ENCODE data around the gene SLC9A3. TPM values are rescaled to one million over a fixed set of nuclear protein-coding genes. Genes with fewer than 3 reads are reported as not detected.

The SLC9A3 gene
- total RNA-seq, 1 donor from 2014 or later = 6.4 TPM

GRCh38 chr5:434443-435146 lies 89.7 kb downstream of the SLC9A3 start:
- H3K4me1 Mint-ChIP-seq (ENCODE audit: unreplicated experiment) = peaks cover 14% of the 10 kb centered on the region
- DNase-seq (ENCODE audit: extremely low spot score, unreplicated experiment) = peak; percentile 63
- H3K27ac Mint-ChIP-seq = no peak overlapping the region
- no peaks in the 10 kb centered on the region for H3K27me3 Mint-ChIP-seq
- H3K36me3 Mint-ChIP-seq = peaks cover 4% of the 10 kb centered on the region
- TF ChIP-seq, protein P1, sequence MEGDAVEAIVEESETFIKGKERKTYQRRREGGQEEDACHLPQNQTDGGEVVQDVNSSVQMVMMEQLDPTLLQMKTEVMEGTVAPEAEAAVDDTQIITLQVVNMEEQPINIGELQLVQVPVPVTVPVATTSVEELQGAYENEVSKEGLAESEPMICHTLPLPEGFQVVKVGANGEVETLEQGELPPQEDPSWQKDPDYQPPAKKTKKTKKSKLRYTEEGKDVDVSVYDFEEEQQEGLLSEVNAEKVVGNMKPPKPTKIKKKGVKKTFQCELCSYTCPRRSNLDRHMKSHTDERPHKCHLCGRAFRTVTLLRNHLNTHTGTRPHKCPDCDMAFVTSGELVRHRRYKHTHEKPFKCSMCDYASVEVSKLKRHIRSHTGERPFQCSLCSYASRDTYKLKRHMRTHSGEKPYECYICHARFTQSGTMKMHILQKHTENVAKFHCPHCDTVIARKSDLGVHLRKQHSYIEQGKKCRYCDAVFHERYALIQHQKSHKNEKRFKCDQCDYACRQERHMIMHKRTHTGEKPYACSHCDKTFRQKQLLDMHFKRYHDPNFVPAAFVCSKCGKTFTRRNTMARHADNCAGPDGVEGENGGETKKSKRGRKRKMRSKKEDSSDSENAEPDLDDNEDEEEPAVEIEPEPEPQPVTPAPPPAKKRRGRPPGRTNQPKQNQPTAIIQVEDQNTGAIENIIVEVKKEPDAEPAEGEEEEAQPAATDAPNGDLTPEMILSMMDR (conservative IDR thresholded peaks at IDR 0.05) = no peak
- H3K4me3 Mint-ChIP-seq = no peak overlapping the region
- H3K9me3 Mint-ChIP-seq = no peaks in the 10 kb centered on the region

- TF ChIP-seq, protein P1 (conservative IDR thresholded peaks at IDR 0.05) = no peak
- H3K9me3 Mint-ChIP-seq = no peaks in the 10 kb centered on the region
- peak; percentile 64 for DNase-seq (ENCODE audit: extremely low spot score, unreplicated experiment)
- H3K27ac Mint-ChIP-seq = no peak overlapping the region
- H3K4me1 Mint-ChIP-seq (ENCODE audit: unreplicated experiment) = peaks cover 17% of the 10 kb centered on the region
- H3K4me3 Mint-ChIP-seq = no peak overlapping the region
- peaks cover 4% of the 10 kb centered on the region for H3K36me3 Mint-ChIP-seq
- no peaks in the 10 kb centered on the region for H3K27me3 Mint-ChIP-seq
Observed at GRCh38 chr5:433836-434235, 90.4 kb downstream of the SLC9A3 start.

DNA sequence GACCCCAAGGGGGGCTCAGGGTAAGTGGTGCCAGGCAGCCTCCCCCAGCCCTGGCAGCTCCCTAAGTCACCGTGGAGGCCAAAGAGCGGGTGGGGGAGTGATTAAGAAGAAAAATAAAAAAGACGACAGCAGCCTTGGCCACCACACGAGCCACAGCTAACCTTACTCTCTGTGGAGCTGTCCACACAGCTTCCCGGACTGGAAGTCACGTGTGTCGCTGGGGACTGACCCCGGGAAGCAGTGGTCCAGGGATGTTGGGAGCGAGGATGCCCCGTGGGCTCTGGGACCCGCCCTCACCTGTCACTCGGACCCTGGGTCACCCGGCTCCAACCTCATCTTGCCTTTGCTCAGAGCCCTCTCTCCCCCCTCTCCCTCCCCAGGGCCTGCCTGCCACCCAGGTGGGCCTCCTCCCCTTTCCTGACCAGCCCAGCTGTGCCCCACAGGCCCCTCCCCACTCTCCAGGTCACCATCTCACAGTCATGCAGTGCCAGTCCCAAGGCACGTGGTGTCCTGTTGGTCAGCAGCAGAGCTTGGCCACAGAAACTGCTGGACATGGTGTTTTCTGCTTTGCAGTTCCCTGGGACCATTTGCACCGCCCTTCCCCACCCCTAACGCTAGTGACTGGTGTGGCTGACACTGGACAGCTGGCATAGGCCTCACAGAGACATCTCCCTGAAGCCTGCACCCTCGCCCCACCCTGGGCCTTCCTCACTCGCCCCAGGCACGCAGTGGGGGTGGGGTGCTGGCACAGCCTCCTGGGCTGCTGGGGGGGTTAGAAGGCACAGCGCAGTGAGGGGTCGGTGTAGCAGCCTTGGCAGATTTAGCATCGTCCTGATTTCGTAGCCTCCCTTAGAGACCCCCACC lies 91.1 kb downstream of the SLC9A3 start:
- H3K36me3 Mint-ChIP-seq = peaks cover 4% of the 10 kb centered on the region
- no peaks in the 10 kb centered on the region for H3K9me3 Mint-ChIP-seq
- H3K27me3 Mint-ChIP-seq = no peaks in the 10 kb centered on the region
- H3K4me3 Mint-ChIP-seq = no peak overlapping the region
- peak; percentile 64 for DNase-seq (ENCODE audit: extremely low spot score, unreplicated experiment)
- H3K4me1 Mint-ChIP-seq (ENCODE audit: unreplicated experiment) = peaks cover 18% of the 10 kb centered on the region
- no peak overlapping the region for H3K27ac Mint-ChIP-seq
- TF ChIP-seq, protein P1 (conservative IDR thresholded peaks at IDR 0.05) = no peak

DNA sequence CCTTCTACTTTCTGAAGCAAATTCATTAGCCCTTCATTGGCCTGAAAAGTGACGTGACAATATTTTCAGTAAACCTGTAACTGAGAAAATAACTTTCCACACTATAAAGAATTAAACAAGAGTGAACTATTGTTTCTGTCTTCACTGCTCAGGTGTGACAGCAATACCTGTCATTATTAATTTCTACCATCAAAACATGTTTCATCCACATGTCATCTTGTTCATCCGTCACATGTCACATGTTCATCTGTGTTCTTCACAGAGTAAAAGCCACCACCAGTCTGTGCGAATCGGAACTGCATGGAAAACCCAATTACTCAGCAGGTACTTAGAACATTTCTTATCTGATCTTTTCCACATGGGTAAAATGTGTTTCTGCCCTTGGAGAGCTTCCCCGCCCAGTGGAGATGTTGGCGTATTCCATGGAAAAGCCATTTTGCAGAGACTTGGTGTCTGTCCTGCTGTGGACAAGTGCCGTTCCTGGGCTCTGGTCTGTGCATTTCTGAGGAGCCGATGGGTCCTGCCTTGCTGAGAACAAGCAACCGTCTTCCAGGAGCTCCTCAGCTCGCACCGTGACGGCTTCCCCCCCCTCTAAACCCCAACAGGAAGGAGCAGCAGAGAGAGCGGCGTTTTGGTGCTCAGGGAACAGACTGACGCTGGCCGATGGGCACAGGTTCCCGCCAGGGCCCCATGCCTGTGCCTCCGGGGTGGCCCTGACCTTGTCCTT lies 91.9 kb downstream of the SLC9A3 start:
- H3K9me3 Mint-ChIP-seq = no peaks in the 10 kb centered on the region
- H3K4me1 Mint-ChIP-seq (ENCODE audit: unreplicated experiment) = peaks cover 18% of the 10 kb centered on the region
- peaks cover 4% of the 10 kb centered on the region for H3K36me3 Mint-ChIP-seq
- no peak overlapping the region for H3K4me3 Mint-ChIP-seq
- peak; percentile 68 for DNase-seq (ENCODE audit: extremely low spot score, unreplicated experiment)
- no peaks in the 10 kb centered on the region for H3K27me3 Mint-ChIP-seq
- H3K27ac Mint-ChIP-seq = no peak overlapping the region
- TF ChIP-seq, protein P1 (conservative IDR thresholded peaks at IDR 0.05) = no peak

- TF ChIP-seq, protein P1 (conservative IDR thresholded peaks at IDR 0.05) = no peak
- Mint-ChIP-seq H3K9me3 (no peaks in the 10 kb centered on the region), H3K4me1 (ENCODE audit: unreplicated experiment) (peaks cover 18% of the 10 kb centered on the region)
Observed at GRCh38 chr5:431711-432050, 92.6 kb downstream of the SLC9A3 start.

More at GRCh38 chr5:431711-432050, 92.6 kb downstream of the SLC9A3 start:
- Mint-ChIP-seq H3K4me3 (no peak overlapping the region), H3K36me3 (peaks cover 4% of the 10 kb centered on the region), H3K27ac (no peak overlapping the region), H3K27me3 (no peaks in the 10 kb centered on the region)
- DNase-seq (ENCODE audit: extremely low spot score, unreplicated experiment) = peak; percentile 42

Measured in type B pancreatic cell (in vitro differentiated cells).